Mononuclear cell (primary cell): ENCODE measurements around the gene TAF11L8. TPM values are rescaled to one million over a fixed set of nuclear protein-coding genes. Genes with fewer than 3 reads are reported as not detected.

ENCODE experiments used
- total RNA-seq: library from RNA; depleted of rRNA; stranded (reverse); fragments of >200 nt; gene quantifications from one replicate; pipeline ENCODE4 v1.2.3, GENCODE V29; 2012

Gene TAF11L8
- total RNA-seq, 1 donor: not detected

Other genes with a start within 250 kb of the TAF11L8 start
- gene TAF11L2, start 92.7 kb downstream of the TAF11L8 start, total RNA-seq: not detected
- gene TAF11L3, start 72.6 kb downstream of the TAF11L8 start, total RNA-seq: not detected
- gene TAF11L4, start 69.2 kb downstream of the TAF11L8 start, total RNA-seq: not detected
- gene TAF11L5, start 65.7 kb downstream of the TAF11L8 start, total RNA-seq: not detected
- not detected for gene TAF11L6, start 62.3 kb downstream of the TAF11L8 start, total RNA-seq
- not detected for gene TAF11L7, start 5.2 kb downstream of the TAF11L8 start, total RNA-seq
- gene TAF11L9, start 3.4 kb upstream of the TAF11L8 start, total RNA-seq: not detected
- not detected for gene TAF11L10, start 6.9 kb upstream of the TAF11L8 start, total RNA-seq
- gene TAF11L11, start 13.2 kb upstream of the TAF11L8 start, total RNA-seq: not detected
- gene TAF11L12, start 19.4 kb upstream of the TAF11L8 start, total RNA-seq: not detected
- gene TAF11L13, start 41.1 kb upstream of the TAF11L8 start, total RNA-seq: not detected
- not detected for gene TAF11L14, start 43.5 kb upstream of the TAF11L8 start, total RNA-seq